HG03135 (cell line): ENCODE data around the gene CYB5D1.
A peak's percentile ranks its signal among the peaks of the same experiment; 100 is the strongest.
"Not testable (repeated sequence)": the region's sequence is repeated elsewhere in the genome, so short reads cannot be mapped to it uniquely, and the experiment has no call there.

Experiments used
- ATAC-seq: cut with Tn5 transposase; IDR thresholded peaks from one replicate; pipeline ENCODE4 v1.9.1; 2021; ENCODE audit warnings: mild to moderate bottlenecking, moderate library complexity; ENCODE audit not compliant: unreplicated experiment

CYB5D1 gene, protein sequence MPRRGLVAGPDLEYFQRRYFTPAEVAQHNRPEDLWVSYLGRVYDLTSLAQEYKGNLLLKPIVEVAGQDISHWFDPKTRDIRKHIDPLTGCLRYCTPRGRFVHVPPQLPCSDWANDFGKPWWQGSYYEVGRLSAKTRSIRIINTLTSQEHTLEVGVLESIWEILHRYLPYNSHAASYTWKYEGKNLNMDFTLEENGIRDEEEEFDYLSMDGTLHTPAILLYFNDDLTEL

DNA sequence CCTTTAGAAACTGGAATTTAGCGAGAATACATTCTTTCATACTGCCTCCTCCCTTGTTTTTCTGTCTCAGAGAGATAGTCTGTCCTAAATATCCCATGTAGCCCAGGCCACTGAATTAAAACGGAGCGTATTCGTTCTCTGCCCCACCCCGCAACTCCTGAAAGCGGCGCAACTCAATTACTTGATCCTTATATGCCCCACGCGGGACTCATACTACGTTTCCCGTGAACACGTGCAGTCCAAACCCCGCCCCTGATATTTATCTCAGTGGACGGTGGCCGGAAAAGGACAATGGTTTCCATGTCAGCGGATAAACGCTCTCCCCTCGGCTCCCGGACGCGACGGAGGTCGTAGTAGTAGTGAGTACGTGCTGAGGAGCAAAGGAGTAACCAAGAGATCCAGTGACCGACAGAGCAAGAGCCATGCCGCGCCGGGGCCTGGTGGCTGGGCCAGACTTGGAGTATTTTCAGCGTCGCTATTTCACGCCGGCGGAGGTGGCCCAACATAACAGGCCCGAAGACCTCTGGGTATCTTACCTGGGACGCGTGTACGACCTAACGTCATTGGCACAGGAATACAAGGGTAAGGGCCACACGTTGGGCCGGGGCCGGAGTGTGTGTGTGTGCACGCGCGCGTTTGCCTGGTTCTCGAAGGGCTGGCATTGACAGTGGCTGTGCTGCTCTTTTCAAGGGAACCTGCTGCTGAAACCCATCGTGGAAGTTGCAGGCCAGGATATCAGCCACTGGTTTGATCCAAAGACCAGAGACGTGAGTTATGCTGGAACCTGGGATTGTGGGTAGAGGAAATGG lies at the start of gene CYB5D1:
Gene CYB5D1, plus strand, starts transcription at position 291 of the 809 bp plus-strand sequence. Its CDS starts 132 bp downstream, at position 423.
- ATAC-seq: peak; percentile 40

DNA sequence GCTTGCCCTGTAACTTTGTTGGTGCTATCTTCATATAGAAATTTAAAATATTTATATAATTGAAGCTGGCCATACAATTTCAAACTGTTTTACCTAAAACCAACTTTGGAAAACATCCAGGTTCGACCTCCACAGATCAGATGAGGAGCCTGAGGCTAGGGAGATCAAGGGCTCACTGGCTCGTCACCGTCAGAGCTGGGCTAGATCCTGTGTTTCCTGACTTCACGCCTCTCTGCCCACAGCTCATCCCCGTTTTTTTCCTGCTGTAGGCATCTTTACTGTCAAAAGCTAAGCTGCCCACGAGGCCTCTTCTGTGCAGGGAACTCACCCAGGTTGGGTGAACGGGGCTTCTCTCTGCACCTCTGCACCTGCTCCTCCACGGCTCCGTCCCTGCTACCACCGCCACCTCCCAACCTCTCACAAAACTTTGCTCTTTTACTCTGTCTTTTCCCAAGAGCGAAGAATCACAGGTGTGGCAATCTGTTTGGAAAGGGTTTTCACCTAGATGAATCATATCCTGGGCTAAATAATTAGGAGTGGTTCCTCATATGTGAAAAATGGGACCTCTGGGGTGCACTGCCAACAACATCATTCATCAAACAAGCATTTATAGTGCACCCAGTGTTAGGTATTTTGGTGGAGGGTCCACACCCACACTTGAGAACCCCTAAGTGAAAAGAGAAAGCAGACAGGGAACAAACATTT lies 48.6 kb upstream of the CYB5D1 start:
- no peak for ATAC-seq

DNA sequence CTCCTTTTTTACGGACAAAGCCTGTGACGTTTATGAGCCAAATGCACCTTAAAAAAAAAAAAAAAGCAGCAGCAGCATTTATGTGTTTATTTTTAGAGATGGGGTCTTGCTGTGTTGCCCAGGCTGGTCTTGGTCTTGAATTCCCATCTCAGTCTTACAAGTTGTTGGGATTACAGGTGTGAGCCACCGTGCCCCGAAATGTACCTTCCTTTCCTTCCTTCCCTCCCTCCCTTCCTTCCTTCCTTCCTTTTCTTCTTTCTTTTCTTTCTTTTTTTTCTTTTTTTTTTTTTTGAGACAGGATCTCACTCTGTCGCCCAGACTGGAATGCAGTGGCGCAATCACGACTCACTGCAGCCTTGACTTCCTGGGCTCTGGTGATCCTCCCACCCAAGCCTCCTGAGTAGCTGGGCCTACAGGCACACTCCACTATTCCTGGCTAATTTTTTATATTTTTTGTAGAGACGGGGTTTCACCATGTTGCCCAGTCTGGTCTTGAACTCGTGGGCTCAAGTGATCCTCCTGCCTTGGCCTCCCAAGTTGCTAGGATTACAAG lies 47.9 kb upstream of the CYB5D1 start:
- not testable (repeated sequence) for ATAC-seq

DNA sequence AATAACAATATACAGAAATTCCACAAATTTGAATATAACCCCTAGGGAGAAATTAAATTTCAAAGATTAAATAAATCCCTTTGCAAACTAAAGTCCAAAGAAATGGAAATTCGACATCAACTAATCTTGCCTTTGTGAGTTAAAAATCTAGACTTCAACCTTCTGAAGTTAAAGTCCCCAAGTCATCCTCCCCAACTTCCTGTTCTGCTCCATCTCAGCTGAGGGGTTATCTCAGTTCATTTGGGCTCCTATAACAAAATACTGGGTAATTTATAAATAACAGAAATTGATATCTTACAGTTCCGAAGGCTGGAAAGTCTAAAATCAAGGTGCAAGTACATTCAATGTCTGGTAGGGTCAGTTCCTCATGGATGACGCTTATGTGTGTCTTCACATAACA lies 46.6 kb upstream of the CYB5D1 start:
- no peak for ATAC-seq

DNA sequence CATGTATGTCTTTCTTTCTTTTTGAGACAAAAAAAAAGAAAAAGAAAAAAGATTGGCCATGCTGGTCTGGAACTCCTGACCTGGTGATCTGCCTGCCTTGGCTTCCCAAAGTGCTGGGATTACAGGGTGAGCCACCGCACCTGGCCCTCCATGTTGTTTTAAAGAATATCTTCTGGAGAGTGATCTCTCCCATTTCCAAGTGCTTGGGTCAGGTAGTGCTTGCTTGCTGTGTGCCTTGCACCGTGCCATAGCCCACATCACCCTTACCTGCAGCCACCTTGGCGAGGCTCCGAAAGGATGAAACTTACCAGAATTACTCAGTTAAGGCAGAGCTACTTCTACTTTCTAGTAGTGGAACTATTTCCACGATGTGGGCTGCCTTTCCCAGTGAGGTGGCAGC lies 42.8 kb upstream of the CYB5D1 start:
- ATAC-seq: no peak

DNA sequence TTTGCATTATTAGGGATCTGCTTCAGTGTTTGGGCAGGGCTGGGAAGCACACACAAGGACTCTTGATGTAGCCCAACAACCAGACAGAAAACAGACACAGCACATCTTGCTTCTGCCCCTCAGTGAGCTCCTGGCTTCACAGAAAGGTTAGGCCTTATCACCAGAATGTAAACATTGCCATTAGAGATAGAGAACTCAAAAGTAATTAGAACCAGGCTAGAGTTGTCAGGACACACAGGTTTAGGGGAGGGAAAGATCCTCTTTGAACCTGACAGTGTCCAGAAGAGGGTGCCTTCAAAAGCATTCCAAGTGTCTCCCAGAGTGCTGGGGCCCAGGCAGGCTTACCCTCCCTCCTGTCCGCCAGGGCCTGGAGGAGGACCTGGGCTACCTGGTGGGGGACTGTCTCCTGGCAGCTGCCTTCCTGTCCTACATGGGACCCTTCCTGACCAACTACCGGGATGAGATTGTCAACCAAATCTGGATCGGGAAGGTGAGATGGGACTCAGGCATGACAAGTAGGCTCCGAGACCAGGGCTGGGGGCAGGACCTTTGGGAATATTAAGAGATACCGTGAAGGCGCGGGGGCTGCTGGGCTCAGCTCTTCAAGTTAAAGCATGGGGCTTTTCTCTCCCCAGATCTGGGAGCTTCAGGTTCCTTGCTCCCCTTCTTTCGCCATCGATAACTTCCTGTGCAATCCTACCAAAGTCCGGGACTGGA lies 40.7 kb upstream of the CYB5D1 start:
- no peak for ATAC-seq

DNA sequence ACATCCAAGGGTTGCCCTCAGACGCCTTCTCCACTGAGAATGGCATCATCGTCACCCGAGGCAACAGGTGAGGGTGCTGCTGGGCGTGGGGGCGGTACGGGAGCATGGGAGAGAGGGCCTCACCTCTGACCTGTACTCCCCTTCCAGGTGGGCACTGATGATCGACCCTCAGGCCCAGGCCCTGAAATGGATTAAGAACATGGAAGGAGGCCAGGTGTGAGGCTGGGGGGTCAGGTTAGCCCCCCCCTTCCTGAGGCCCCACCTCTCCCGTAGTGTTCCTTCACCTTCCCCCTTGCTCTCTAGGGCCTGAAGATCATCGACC lies 40.2 kb upstream of the CYB5D1 start:
- ATAC-seq: no peak

DNA sequence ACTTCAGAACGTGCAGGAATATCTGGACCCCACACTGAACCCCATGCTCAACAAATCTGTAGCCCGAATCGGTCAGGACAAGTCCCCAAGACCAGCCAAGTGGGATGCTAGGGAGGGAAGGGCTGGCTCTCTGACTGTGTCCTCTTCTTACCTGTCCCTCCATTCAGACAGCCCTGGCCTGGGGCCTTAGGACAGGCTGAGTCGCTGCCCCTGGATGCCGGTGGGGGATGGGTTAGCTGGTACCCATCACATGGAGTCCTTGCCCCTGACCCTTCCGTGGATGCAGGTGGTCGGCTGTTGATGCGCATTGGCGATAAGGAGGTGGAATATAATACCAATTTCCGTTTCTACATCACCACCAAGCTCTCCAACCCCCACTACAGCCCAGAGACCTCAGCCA lies 39.8 kb upstream of the CYB5D1 start:
- no peak for ATAC-seq

DNA sequence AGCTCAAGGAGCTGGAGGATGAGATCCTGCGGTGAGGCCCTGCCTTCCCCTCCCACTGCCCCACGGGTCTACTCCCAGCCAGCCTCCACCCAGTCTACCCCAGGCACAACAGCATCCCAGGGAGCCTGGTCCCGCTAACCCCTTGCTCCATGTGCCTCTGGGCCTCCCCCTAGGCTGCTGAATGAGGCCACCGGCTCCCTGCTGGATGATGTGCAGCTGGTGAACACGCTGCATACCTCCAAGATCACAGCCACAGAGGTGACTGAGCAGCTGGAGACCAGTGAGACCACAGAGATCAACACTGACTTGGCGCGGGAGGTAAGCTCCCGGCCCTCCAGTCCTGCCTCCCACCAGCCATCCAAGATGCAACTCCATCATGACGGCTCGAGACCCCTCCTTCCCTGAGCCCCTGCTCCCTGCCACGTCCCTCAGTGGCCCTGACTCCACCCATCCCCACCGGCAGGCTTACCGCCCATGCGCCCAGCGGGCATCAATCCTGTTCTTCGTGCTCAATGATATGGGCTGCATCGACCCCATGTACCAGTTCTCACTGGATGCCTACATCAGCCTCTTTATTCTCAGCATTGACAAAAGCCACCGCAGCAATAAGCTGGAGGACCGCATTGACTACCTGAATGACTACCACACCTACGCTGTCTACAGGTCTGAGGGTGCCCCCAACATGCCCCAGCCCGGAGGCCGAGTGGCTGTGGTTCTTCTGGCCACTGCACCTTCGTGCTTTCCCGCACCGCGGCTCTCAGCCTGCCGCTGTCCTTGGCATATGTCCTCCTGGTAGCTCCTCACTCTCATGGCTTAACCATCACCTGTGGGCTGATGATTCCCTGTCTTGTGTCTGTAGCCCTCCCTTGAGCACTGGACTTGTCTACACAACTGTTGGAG lies 38.8 kb upstream of the CYB5D1 start:
- ATAC-seq: no peak

DNA sequence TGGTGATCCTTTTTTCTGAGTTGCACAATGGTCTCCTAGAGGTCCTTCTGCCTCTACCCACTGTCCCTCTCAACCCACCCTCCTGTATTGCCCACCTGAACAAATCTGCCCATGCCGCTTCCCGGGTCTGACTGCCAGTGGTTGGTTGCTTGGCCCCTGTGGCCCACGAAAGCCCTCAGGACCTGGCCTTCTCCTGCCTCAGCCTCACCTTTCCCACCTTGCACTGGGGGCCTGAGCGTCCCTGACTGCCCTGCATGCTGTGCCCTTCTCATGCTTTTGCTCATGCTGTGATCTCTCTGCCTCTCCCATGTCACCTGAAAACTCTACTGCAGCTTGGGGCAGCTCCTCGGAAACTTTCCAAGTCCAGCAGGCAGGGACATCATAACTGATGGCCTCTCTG lies 37.6 kb upstream of the CYB5D1 start:
- ATAC-seq: no peak

DNA sequence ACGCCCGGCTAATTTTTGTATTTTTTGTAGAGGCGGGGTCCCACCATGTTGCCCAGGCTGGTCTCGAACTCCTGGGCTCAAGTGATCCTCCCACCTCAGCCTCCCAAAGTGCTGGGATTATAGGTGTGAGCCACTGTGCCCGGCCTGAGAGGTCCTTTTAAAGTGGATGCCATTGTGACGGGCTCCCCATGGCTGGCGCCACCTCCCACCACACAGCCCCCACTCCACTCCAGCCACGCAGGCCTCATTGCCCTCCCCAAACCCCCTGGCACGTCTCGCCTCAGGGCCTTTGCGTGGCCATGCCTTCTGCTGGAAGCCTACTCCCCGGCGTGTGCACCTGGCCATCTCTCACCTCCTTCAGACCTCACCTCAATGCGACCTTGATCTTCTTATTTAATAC lies 35.7 kb upstream of the CYB5D1 start:
- ATAC-seq: no peak

DNA sequence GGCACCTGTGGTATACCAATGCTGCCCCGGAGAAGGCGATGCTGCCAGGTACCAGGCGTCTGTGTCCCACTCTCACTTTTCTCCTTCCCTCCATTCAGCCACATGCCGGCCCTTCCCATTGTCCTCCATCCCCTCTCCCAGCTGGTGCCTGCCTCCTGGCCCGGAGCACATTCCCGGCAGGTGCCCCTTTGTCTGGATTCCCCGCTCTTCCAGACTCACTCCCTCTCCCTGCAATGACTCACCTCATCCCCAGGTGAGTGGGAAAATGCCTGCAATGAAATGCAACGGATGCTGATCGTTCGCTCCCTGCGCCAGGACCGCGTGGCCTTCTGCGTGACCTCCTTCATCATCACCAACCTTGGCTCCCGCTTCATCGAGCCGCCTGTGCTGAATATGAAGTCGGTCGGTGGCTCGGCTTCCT lies 34.2 kb upstream of the CYB5D1 start:
- ATAC-seq: no peak

DNA sequence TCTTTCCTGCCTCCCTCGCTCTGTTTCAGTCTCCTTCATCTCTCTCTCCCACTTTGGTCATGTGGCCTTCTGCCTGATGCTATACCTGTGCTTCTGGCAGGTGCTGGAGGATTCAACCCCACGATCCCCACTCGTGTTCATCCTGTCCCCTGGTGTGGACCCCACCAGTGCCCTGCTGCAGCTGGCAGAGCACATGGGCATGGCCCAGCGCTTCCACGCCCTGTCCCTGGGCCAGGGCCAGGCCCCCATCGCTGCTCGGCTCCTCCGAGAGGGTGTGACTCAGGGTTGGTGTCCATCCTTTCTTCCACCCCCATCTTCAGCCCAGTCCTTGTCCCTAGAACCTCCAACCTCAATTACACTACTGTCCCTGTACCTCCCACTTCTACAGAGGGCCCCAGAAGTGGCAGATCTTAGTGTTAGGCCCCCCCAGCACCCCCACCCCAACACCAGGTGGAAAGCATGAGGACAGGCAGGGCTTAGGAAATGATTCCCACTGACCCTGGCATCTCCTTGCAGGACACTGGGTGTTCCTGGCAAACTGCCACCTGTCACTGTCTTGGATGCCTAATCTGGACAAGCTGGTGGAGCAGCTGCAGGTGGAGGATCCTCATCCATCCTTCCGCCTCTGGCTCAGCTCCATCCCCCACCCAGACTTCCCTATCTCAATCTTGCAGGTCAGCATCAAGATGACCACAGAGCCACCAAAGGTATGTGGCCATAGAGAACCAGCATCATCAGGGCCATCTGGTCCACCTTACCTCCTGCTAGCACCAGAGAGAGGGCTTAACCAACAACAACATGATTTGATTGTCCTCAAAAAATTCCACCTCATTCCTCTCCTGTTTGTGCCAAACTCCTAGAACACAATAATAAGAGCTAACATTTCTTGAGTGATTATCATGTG lies 33.5 kb upstream of the CYB5D1 start:
- no peak for ATAC-seq

DNA sequence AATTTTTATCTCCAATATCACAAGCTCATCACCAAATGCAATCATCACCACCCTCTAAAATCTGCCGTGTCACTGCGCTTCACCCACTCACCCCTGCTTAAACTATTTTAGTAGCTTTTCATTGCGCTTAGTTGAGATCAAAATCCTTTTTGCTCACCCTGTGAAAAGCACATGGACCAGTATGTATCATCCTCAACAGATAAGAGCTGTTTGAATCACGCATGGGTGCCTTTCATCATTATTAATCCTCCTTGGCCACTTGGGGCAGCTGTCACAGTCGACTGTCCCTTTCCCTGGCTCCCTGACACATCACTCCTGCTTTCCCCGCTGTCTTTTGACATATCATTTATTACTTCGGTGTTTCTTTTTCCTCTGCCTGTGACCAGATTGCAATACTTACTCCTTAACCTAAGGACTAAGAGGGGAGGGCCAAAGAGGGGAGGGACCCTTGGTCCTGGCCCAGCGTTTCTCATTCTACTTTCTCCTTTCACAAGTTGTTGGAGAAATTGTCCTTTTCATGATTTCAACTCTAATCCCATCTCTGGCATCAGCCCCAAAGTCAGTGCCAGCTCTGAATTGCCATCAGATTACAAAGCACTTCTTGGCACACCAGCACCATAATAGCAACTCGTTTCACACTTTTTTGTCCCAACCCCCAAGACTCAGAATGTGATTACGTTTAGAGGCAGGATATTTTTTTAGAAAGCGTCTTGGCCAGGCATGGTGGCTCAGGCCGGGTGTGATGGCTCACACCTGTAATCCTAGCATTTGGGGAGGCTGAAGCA lies 32.4 kb upstream of the CYB5D1 start:
- ATAC-seq: no peak

DNA sequence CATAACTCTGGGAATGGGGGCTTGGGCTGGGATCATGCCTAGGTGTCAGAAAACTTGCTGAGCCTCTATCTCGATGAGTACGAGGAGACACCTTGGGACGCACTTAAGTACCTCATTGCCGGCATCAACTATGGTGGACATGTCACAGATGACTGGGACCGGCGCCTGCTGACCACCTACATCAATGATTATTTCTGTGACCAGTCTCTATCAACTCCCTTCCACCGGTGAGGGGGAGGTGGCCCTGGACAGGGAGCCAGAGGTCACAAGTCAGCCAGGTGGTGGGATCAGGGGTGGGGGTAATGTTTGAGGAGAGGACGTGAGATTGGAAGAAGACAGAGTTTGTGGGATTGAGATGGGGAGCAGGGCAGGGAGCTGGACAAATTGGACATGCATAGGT lies 27.2 kb upstream of the CYB5D1 start:
- ATAC-seq: no peak

DNA sequence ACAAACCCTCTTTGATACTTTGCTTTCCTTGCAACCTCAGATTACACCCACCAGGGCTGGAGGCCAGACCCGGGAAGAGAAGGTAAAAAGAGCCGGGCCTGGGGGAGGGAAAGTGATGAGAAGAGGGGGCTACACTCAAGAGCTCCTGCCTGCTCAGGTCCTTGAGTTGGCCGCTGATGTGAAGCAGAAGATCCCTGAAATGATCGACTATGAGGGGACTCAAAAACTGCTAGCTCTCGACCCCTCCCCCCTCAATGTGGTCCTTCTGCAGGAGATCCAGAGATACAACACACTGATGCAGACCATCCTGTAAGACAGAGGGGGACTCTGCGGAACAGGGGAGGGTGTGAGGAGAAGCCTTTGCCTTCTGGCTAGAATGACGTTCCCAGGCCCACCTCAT lies 26.6 kb upstream of the CYB5D1 start:
- ATAC-seq: no peak

DNA sequence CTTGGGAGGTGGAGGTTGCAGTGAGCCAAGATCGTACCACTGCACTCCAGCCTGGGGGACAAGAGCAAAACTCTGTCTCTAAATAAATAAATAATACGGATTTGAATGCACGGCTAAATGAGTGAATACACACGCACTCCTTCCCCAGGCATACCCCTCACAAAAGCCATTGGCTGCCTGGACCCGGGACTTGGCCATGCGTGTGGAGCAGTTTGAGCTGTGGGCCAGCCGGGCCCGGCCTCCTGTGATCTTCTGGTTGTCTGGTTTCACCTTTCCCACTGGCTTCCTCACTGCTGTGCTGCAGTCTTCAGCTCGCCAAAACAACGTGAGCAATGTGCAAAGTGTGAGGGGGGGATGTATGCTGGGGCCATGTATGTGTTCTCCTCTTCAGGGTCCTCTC lies 25.4 kb upstream of the CYB5D1 start:
- no peak for ATAC-seq
